HCT116 (cell line): ENCODE measurements around the gene KSR2. TPM values are rescaled to one million over a fixed set of nuclear protein-coding genes. Genes with fewer than 3 reads are reported as not detected.

ENCODE experiments used
- ATAC-seq: fragments of 200-7000 bp; cut with Tn5 transposase; 2 replicates; pipeline ENCODE4 v1.9.1; 2020; ENCODE audit warnings: mild to moderate bottlenecking, moderate library complexity
- BruUV-seq: library from RNA; stranded (reverse); fragments of 400-500 nt; replicated peaks from 2 replicates; lab custom pipeline; 2021; lab: Mats Ljungman, UMichigan
- CTCF ChIA-PET: fragments of 300-600 bp; sonication (Branson Sonifier 250); formaldehyde crosslinking; loops from one replicate; lab custom pipeline; 2021; ENCODE audit warnings: antibody characterized with exemption; lab: Charles Lee
- POLR2A ChIA-PET: fragments of 300-600, 350-600 bp; sonication (Branson Sonifier 250); formaldehyde crosslinking; loops from one replicate; lab custom pipeline; 2021; ENCODE audit warnings: antibody characterized with exemption; lab: Charles Lee
- RAD21 ChIA-PET, 2 experiments: fragments of 300-600 bp; sonication (Branson Sonifier 250); formaldehyde crosslinking; loops; one replicate each; lab custom pipeline; 2023; ENCODE audit warnings: low total read pairs in 2 of 2; ENCODE audit not compliant: uncharacterized antibody in 2 of 2, unreplicated experiment in 2 of 2, low non-redundant PET in 1 of 2; lab: Charles Lee
- DNase-seq: peaks from one replicate; pipeline ENCODE4 v3.0.0-alpha.2; 2010; ENCODE audit warnings: low read depth, low spot score
- H2AFZ ChIP-seq: fragments of 200-600 bp; shearing (Covaris generic), sonication (generic); 2 replicates; pipeline ENCODE4 v1.6.1; 2017; ENCODE audit warnings: low read depth, mixed run types, mixed read lengths, antibody characterized with exemption, low read length; ENCODE audit not compliant: poor library complexity, severe bottlenecking
- H3K27ac ChIP-seq: 2 replicates; pipeline ENCODE4 v1.5.1; 2012; ENCODE audit warnings: low read depth, low read length
- H3K27me3 ChIP-seq: fragments of 200-600 bp; sonication (generic); 2 replicates; pipeline ENCODE4 v1.6.1; 2016; ENCODE audit warnings: mixed run types, low read length, mixed read lengths; ENCODE audit not compliant: insufficient read depth
- H3K36me3 ChIP-seq, 2 experiments: fragments of 200-500 bp in 1 of 2; fragments of 200-600 bp in 1 of 2; sonication (Bioruptor generic) in 1 of 2; sonication (generic) in 1 of 2; 2 replicates each; pipeline versions ENCODE4 v1.5.1 to v1.6.1; 2014 to 2016; ENCODE audit warnings: low read length in 2 of 2, inconsistent platforms in 1 of 2, mixed read lengths in 1 of 2, mixed run types in 1 of 2; ENCODE audit not compliant: insufficient read depth in 2 of 2, control insufficient read depth in 1 of 2
- H3K4me1 ChIP-seq, 2 experiments: fragments of 200-600 bp in 1 of 2; sonication (generic) in 1 of 2; 2 replicates each; pipeline versions ENCODE4 v1.5.1 to v1.6.1; 2012 to 2017; ENCODE audit warnings: low read length in 2 of 2, inconsistent platforms in 1 of 2, mild to moderate bottlenecking in 1 of 2, mixed read lengths in 1 of 2, mixed run types in 1 of 2, moderate library complexity in 1 of 2; ENCODE audit not compliant: insufficient read depth in 2 of 2, control insufficient read depth in 1 of 2
- H3K4me2 ChIP-seq: fragments of 200-600 bp; sonication (generic); 2 replicates; pipeline ENCODE4 v1.6.1; 2017; ENCODE audit warnings: mixed run types, low read length, mixed read lengths
- H3K4me3 ChIP-seq, 2 experiments: fragments of 200-600 bp in 1 of 2; sonication (generic) in 1 of 2; replicated peaks in 1 of 2; 2 replicates each; pipeline ENCODE4 v1.5.1; 2011 to 2016; ENCODE audit warnings: low read length in 2 of 2, control low read depth in 1 of 2, low read depth in 1 of 2, mild to moderate bottlenecking in 1 of 2, mixed read lengths in 1 of 2, mixed run types in 1 of 2
- H3K79me2 ChIP-seq: fragments of 200-600 bp; sonication (generic); 2 replicates; pipeline ENCODE4 v1.6.1; 2017; ENCODE audit warnings: mild to moderate bottlenecking, mixed run types, low read length, moderate library complexity, mixed read lengths; ENCODE audit not compliant: insufficient read depth
- H3K9ac ChIP-seq: fragments of 200-600 bp; sonication (generic); 2 replicates; pipeline ENCODE4 v1.6.1; 2016; ENCODE audit warnings: low read length, mixed read lengths
- H3K9me2 ChIP-seq: fragments of 200-600 bp; sonication (generic), shearing (Covaris generic); 2 replicates; pipeline ENCODE4 v1.6.1; 2017; ENCODE audit warnings: mixed run types, mild to moderate bottlenecking, moderate library complexity; ENCODE audit not compliant: insufficient read depth
- H3K9me3 ChIP-seq, 2 experiments: fragments of 200-500 bp in 1 of 2; fragments of 200-600 bp in 1 of 2; sonication (Bioruptor generic) in 1 of 2; sonication (generic) in 1 of 2; 2 replicates each; pipeline ENCODE4 v1.6.1; 2014 to 2017; ENCODE audit warnings: low read length in 2 of 2, mixed read lengths in 2 of 2, inconsistent platforms in 1 of 2, low read depth in 1 of 2, mild to moderate bottlenecking in 1 of 2, mixed run types in 1 of 2, moderate library complexity in 1 of 2; ENCODE audit not compliant: control insufficient read depth in 1 of 2, insufficient read depth in 1 of 2
- H4K20me1 ChIP-seq: fragments of 200-600 bp; sonication (generic), shearing (Covaris generic); 2 replicates; pipeline ENCODE4 v1.6.1; 2017; ENCODE audit warnings: mixed run types, mild to moderate bottlenecking, moderate library complexity; ENCODE audit not compliant: insufficient read depth
- ATF3 ChIP-seq: IDR thresholded peaks from 2 replicates; pipeline ENCODE4 v1.6.1; 2012
- CBX3 ChIP-seq: IDR thresholded peaks from 2 replicates; pipeline ENCODE4 v1.6.1; 2012; ENCODE audit warnings: low read depth
- CTCF ChIP-seq, 3 experiments: fragments of 200-600 bp in 1 of 3; sonication (generic) in 1 of 3; IDR thresholded peaks in 2 of 3; conservative IDR thresholded peaks in 1 of 3; 2 replicates each; pipeline ENCODE4 v1.5.1; 2012 to 2017; ENCODE audit warnings: low read depth in 2 of 3, low read length in 2 of 3, antibody characterized with exemption in 1 of 3, borderline replicate concordance in 1 of 3, control low read depth in 1 of 3, mild to moderate bottlenecking in 1 of 3, mixed read lengths in 1 of 3, mixed run types in 1 of 3, moderate library complexity in 1 of 3; ENCODE audit not compliant: insufficient read depth in 1 of 3
- EGR1 ChIP-seq: IDR thresholded peaks from 2 replicates; pipeline ENCODE4 v1.6.1; 2012; ENCODE audit warnings: low read depth
- ELF1 ChIP-seq: IDR thresholded peaks from 2 replicates; pipeline ENCODE4 v1.6.1; 2012; ENCODE audit warnings: low read depth, borderline replicate concordance
- EZH2 ChIP-seq: fragments of 200-600 bp; sonication (generic); IDR thresholded peaks from 2 replicates; pipeline ENCODE4 v1.6.1; 2017; ENCODE audit warnings: antibody characterized with exemption, mixed run types
- MAX ChIP-seq: IDR thresholded peaks from 2 replicates; pipeline ENCODE4 v1.6.1; 2012
- POLR2AphosphoS5 ChIP-seq: IDR thresholded peaks from 2 replicates; pipeline ENCODE4 v1.6.1; 2011; ENCODE audit warnings: mild to moderate bottlenecking, low read depth, low read length, moderate library complexity
- RAD21 ChIP-seq: IDR thresholded peaks from 2 replicates; pipeline ENCODE4 v1.6.1; 2012; ENCODE audit warnings: low read depth, mild to moderate bottlenecking
- REST ChIP-seq: IDR thresholded peaks from 2 replicates; pipeline ENCODE4 v1.6.1; 2012; ENCODE audit warnings: low read depth
- TCF7L2 ChIP-seq: IDR thresholded peaks from 2 replicates; pipeline ENCODE4 v1.7.0; 2011; ENCODE audit warnings: borderline replicate concordance, inconsistent platforms; ENCODE audit not compliant: insufficient read depth, insufficient read length; ENCODE audit errors: extremely low read depth
- YY1 ChIP-seq: IDR thresholded peaks from 2 replicates; pipeline ENCODE4 v1.6.1; 2011; ENCODE audit warnings: low read length, low read depth, moderate library complexity, mild to moderate bottlenecking; ENCODE audit not compliant: insufficient replicate concordance; ENCODE audit errors: extremely low read depth
- intact Hi-C: fragments of 100-400 bp; cut with micrococcal nuclease; formaldehyde crosslinking; loops from 2 replicates; pipeline ENCODE4 v1.10.0; 2022
- total RNA-seq: library from RNA; stranded (reverse); gene quantifications from one replicate; pipeline ENCODE4 v1.2.1, GENCODE V29; 2021; ENCODE audit not compliant: unreplicated experiment

KSR2 gene
- total RNA-seq, 1 experiment from 2014 or later, result 10.1 TPM

GRCh38 chr12:117456076-117456475, 512.7 kb downstream of the KSR2 start:
- H3K36me3 ChIP-seq, result no peaks in the 10 kb centered on the region
- no TSS peak for BruUV-seq
- TF ChIP-seq TCF7L2 (no peak), ATF3 (no peak), REST (no peak), RAD21 (no peak), ELF1 (no peak), CBX3 (no peak), CTCF (IDR thresholded peaks at IDR 0.05 in 2 of 3, conservative IDR thresholded peaks at IDR 0.05 in 1 of 3; ENCODE audit: borderline replicate concordance in 1 of 3, insufficient read depth in 1 of 3, low read depth in 2 of 3, low read length in 2 of 3) (no peak), EZH2 (no peak), MAX (no peak), EGR1 (no peak), YY1 (no peak), POLR2AphosphoS5 (no peak)
- H3K79me2 ChIP-seq, result no peaks in the 10 kb centered on the region
- H3K9ac ChIP-seq, result no peak overlapping the region
- RAD21 ChIA-PET, result no interaction called here
- CTCF ChIA-PET, result no interaction called here
- DNase-seq (no peak), ATAC-seq (no peak)
- H3K27ac ChIP-seq, result no peak overlapping the region
- H3K4me1 ChIP-seq, result no peaks in the 10 kb centered on the region
- intact Hi-C loops, result no loop called here
- peaks cover 0 to 4% of the 10 kb centered on the region in 2 experiments; a peak in 1 of 4 replicates for H3K9me3 ChIP-seq
- no peak overlapping the region for H3K4me3 ChIP-seq
- no peaks in the 10 kb centered on the region for H4K20me1 ChIP-seq
- H3K4me2 ChIP-seq, result no peak overlapping the region
- H2AFZ ChIP-seq, result no peak overlapping the region
- no peaks in the 10 kb centered on the region for H3K27me3 ChIP-seq
- H3K9me2 ChIP-seq, result no peaks in the 10 kb centered on the region
- POLR2A ChIA-PET, result no interaction called here
